ENCODE results near the gene RANBP17. TPM values are rescaled to one million over a fixed set of nuclear protein-coding genes. Genes with fewer than 3 reads are reported as not detected.

Gene RANBP17
- total and polyA plus RNA-seq, 2 of the 4 experiments (the other 2 are of a cell fraction): 8.2 to 29.0 TPM

DNA sequence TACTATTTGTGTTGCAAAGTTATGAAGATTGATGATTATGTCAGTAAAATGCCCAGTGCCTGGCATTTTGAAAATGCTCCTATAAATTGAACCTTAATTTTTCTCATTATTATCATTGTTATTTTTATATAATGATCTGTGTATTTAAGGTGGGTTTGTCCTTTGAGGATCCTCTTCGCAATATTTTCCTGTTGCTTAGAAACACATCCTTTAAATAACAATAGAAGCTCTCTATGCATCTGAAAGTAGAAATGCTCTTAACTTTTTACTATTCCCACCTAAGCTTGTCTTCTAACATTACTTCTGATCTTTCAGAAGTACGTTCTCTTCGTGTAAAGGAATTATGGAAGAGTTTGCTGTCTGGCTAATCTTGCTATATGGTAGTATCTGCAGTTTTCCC is 232.5 kb downstream of the RANBP17 start:
- Histone ChIP-seq H2AFZ (replicated peaks; ENCODE audit: low read length, poor library complexity) (no peak overlapping the region), H4K8ac (ENCODE audit: low read depth in 2 of 2, low read length in 2 of 2) (no peak overlapping the region), H4K5ac (ENCODE audit: low read depth, low read length) (no peak overlapping the region), H4K91ac (ENCODE audit: insufficient read depth, low read depth, low read length) (no peak overlapping the region), H2BK120ac (ENCODE audit: low read depth, low read length) (no peak overlapping the region), H3K18ac (ENCODE audit: low read depth, low read length) (no peak overlapping the region), H3K4me3 (ENCODE audit: insufficient read depth, low read depth, low read length) (no peak overlapping the region), H3K27me3 (ENCODE audit: control insufficient read depth, insufficient read depth, low read length) (no peaks in the 10 kb centered on the region), H3K9me3 (ENCODE audit: control insufficient read depth, insufficient read depth, low read length) (no peaks in the 10 kb centered on the region; the same call in 1 of the 2 replicates), H3K4ac (ENCODE audit: low read depth, low read length) (no peak overlapping the region), H3K56ac (ENCODE audit: extremely low read depth, insufficient read depth, low read length) (no peak overlapping the region), H4K20me1 (ENCODE audit: insufficient read depth, low read length) (no peaks in the 10 kb centered on the region), H3K79me1 (ENCODE audit: low read depth in 1 of 2, low read length in 2 of 2) (no peaks in the 10 kb centered on the region), H3K9me1 (ENCODE audit: insufficient read depth, low read length) (no peaks in the 10 kb centered on the region), H2BK15ac (ENCODE audit: low read depth, low read length) (no peak overlapping the region), H3K4me1 (ENCODE audit: control insufficient read depth, insufficient read depth, low read length) (no peaks in the 10 kb centered on the region), H2BK5ac (ENCODE audit: low read depth, low read length, poor library complexity, severe bottlenecking) (no peak overlapping the region), H3K36me3 (ENCODE audit: control insufficient read depth, insufficient read depth, low read length) (no peaks in the 10 kb centered on the region), H3K9ac (ENCODE audit: low read depth, low read length) (no peak overlapping the region), H3K4me2 (ENCODE audit: low read depth, low read length) (no peak overlapping the region), H2BK20ac (ENCODE audit: low read depth, low read length) (no peak overlapping the region), H2AK9ac (replicated peaks; ENCODE audit: low read depth, low read length, poor library complexity) (no peak overlapping the region), H3K23ac (ENCODE audit: low read depth, low read length) (no peak overlapping the region), H3K27ac (ENCODE audit: insufficient read depth, low read length) (no peak overlapping the region), H3K14ac (replicated peaks; ENCODE audit: low read depth, low read length) (no peak overlapping the region), H2AK5ac (ENCODE audit: low read depth, low read length) (no peak overlapping the region)
- TF ChIP-seq NFE2L2 (IDR thresholded peaks at IDR 0.05; ENCODE audit: low read depth, low read length) (no peak), RFX5 (IDR thresholded peaks at IDR 0.05; ENCODE audit: low read depth, low read length) (no peak), FOS (IDR thresholded peaks at IDR 0.05; ENCODE audit: low read depth, low read length) (no peak), CEBPB (IDR thresholded peaks at IDR 0.05; ENCODE audit: low read depth, low read length) (no peak), MAFK (IDR thresholded peaks at IDR 0.05; ENCODE audit: low read depth, low read length) (no peak), RCOR1 (IDR thresholded peaks at IDR 0.05; ENCODE audit: insufficient replicate concordance, low read length) (no peak), MAZ (IDR thresholded peaks at IDR 0.05; ENCODE audit: borderline replicate concordance, low read depth, low read length) (no peak), POLR2A (IDR thresholded peaks at IDR 0.05; ENCODE audit: low read depth, low read length) (no peak)
- TF ChIP-seq, protein P1, sequence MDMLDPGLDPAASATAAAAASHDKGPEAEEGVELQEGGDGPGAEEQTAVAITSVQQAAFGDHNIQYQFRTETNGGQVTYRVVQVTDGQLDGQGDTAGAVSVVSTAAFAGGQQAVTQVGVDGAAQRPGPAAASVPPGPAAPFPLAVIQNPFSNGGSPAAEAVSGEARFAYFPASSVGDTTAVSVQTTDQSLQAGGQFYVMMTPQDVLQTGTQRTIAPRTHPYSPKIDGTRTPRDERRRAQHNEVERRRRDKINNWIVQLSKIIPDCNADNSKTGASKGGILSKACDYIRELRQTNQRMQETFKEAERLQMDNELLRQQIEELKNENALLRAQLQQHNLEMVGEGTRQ (IDR thresholded peaks at IDR 0.05; ENCODE audit: low read depth, low read length): no peak
- TF ChIP-seq, protein P2, sequence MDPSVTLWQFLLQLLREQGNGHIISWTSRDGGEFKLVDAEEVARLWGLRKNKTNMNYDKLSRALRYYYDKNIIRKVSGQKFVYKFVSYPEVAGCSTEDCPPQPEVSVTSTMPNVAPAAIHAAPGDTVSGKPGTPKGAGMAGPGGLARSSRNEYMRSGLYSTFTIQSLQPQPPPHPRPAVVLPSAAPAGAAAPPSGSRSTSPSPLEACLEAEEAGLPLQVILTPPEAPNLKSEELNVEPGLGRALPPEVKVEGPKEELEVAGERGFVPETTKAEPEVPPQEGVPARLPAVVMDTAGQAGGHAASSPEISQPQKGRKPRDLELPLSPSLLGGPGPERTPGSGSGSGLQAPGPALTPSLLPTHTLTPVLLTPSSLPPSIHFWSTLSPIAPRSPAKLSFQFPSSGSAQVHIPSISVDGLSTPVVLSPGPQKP (IDR thresholded peaks at IDR 0.05; ENCODE audit: borderline replicate concordance, low read depth, low read length): no peak
- DNase-seq (no peak), ATAC-seq (ENCODE audit: low read depth) (no peak)
- in situ Hi-C loops (cut with MboI; ENCODE audit: low sequenced_read_pairs) (no loop called here), intact Hi-C loops (cut with micrococcal nuclease) (no loop called here), dilution Hi-C loops (cut with HindIII; ENCODE audit: low sequenced_read_pairs, unreplicated experiment) (no loop called here)
- no CpG with 5 or more reads among the region's 3 CpGs for WGBS, 2 experiments (ENCODE audit: extremely low coverage in 2 of 2, insufficient read length in 1 of 2)
- ChIA-PET POLR2A (ENCODE audit: unreplicated experiment) (no interaction called here), CTCF (interaction anchor here (0.9 kb wide), 1 partner anchor 58 kb away, joined by 3 read pairs; no protein-coding TSS in a partner anchor)
- BruUV-seq (replicated peaks): no TSS peak

All from IMR-90 (cell line).